Measurements from ENCODE around the gene AATK.

- no peak for TF ChIP-seq POLR2A (IDR thresholded peaks at IDR 0.05)
- no peak for TF ChIP-seq CTCF (IDR thresholded peaks at IDR 0.05)
- no peak for TF ChIP-seq EP300 (IDR thresholded peaks at IDR 0.05)
Observed at GRCh38 chr17:81188491-81188840, 22.4 kb upstream of the AATK start.

All from suprapubic skin (tissue), 3 donors.